Caco-2 (cell line): ENCODE data around the gene FOXJ3. TPM values are rescaled to one million over a fixed set of nuclear protein-coding genes. Genes with fewer than 3 reads are reported as not detected.

ENCODE experiments used
- BruUV-seq: library from RNA; stranded (reverse); fragments of 400-500 nt; replicated peaks from 2 replicates; lab custom pipeline; 2021; lab: Mats Ljungman, UMichigan
- CTCF ChIA-PET: fragments of 300-600 bp; sonication (Branson Sonifier 250); formaldehyde crosslinking; loops from one replicate; lab custom pipeline; 2022; ENCODE audit warnings: antibody characterized with exemption; lab: Charles Lee
- POLR2A ChIA-PET: fragments of 300-600 bp; sonication (Branson Sonifier 250); formaldehyde crosslinking; loops from one replicate; lab custom pipeline; 2022; ENCODE audit warnings: antibody characterized with exemption; lab: Charles Lee
- DNase-seq, 2 experiments: peaks; one replicate each; pipeline versions ENCODE4 v3.0.0 to v3.0.0-alpha.2; 2020 to 2022
- H3K27me3 ChIP-seq: replicated peaks from 2 replicates; pipeline ENCODE4 v1.6.0; 2011; ENCODE audit warnings: low read length; ENCODE audit not compliant: control insufficient read depth, insufficient read depth
- H3K36me3 ChIP-seq: 2 replicates; pipeline ENCODE4 v1.5.1; 2011; ENCODE audit warnings: low read length; ENCODE audit not compliant: control insufficient read depth, insufficient read depth
- H3K4me1 ChIP-seq: fragments of 250-450 bp; sonication (Bioruptor Pico); 2 replicates; pipeline ENCODE4 v1.5.1; 2020; ENCODE audit warnings: mild to moderate bottlenecking
- H3K4me3 ChIP-seq: 2 replicates; pipeline ENCODE4 v1.5.1; 2011; ENCODE audit warnings: low read depth, mild to moderate bottlenecking, control low read depth, low read length
- H3K9me3 ChIP-seq: fragments of 250-450 bp; sonication (Bioruptor Pico); 2 replicates; pipeline ENCODE4 v1.5.1; 2020; ENCODE audit warnings: mild to moderate bottlenecking, moderate library complexity
- H3K27ac Mint-ChIP-seq: one replicate; pipeline ENCODE4 v1.8.0; 2022; ENCODE audit warnings: mixed read lengths; ENCODE audit not compliant: unreplicated experiment
- H3K27me3 Mint-ChIP-seq: one replicate; pipeline ENCODE4 v1.8.0; 2022; ENCODE audit warnings: mixed read lengths; ENCODE audit not compliant: insufficient read depth, unreplicated experiment
- H3K36me3 Mint-ChIP-seq: one replicate; pipeline ENCODE4 v1.8.0; 2022; ENCODE audit warnings: mild to moderate bottlenecking, mixed read lengths; ENCODE audit not compliant: insufficient read depth, unreplicated experiment
- H3K4me1 Mint-ChIP-seq: one replicate; pipeline ENCODE4 v1.8.0; 2022; ENCODE audit warnings: low read depth, mixed read lengths; ENCODE audit not compliant: unreplicated experiment
- H3K4me3 Mint-ChIP-seq: one replicate; pipeline ENCODE4 v1.8.0; 2022; ENCODE audit warnings: mild to moderate bottlenecking, moderate library complexity, mixed read lengths; ENCODE audit not compliant: unreplicated experiment
- H3K9me3 Mint-ChIP-seq: one replicate; pipeline ENCODE4 v1.8.0; 2022; ENCODE audit warnings: mixed read lengths; ENCODE audit not compliant: unreplicated experiment
- CTCF ChIP-seq, 2 experiments: fragments of 200-600 bp in 1 of 2; IDR thresholded peaks; 1 replicate in 1 of 2; 2 replicates in 1 of 2; pipeline versions ENCODE4 v1.5.1 to v1.8.0; 2011 to 2022; ENCODE audit warnings: antibody characterized with exemption in 1 of 2, control low read depth in 1 of 2, inconsistent platforms in 1 of 2, low read depth in 1 of 2, low read length in 1 of 2, mild to moderate bottlenecking in 1 of 2, moderate library complexity in 1 of 2; ENCODE audit not compliant: insufficient read depth in 1 of 2, severe bottlenecking in 1 of 2, unreplicated experiment in 1 of 2
- intact Hi-C: fragments of 100-400 bp; cut with micrococcal nuclease; formaldehyde crosslinking; loops from one replicate; pipeline ENCODE4 v1.10.0; 2022; ENCODE audit not compliant: unreplicated experiment
- total RNA-seq: library from RNA; stranded (reverse); gene quantifications from 2 replicates; pipeline ENCODE4 v1.2.3, GENCODE V29; 2022

FOXJ3 gene
- total RNA-seq, 1 experiment from 2014 or later: 60.2 TPM

DNA sequence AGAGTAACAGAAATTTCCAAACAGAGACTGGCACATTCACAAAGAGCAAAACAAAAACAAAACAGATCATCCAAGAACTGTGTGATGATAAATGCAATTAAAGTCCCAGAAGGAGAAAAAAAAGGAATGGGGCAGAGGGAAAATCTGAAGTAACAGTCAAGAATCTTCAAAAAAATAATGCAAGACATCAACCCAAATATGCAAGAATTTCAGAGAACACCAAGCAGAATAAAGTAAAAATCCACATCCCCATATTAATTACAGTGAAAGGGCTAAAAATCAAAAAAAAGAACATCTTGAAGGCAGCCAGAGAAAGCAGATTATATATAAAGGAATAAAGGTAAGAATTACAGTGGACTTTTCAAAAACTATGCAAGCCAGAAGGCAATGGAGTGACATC, 67.1 kb downstream of the FOXJ3 start:
- Mint-ChIP-seq H3K36me3 (peaks cover 43% of the 10 kb centered on the region), H3K27ac (no peak overlapping the region), H3K4me3 (no peak overlapping the region), H3K9me3 (no peaks in the 10 kb centered on the region), H3K27me3 (no peaks in the 10 kb centered on the region), H3K4me1 (peaks cover 18% of the 10 kb centered on the region)
- Histone ChIP-seq H3K4me3 (no peak overlapping the region), H3K27me3 (no peaks in the 10 kb centered on the region), H3K4me1 (peaks cover 16% of the 10 kb centered on the region), H3K36me3 (no peaks in the 10 kb centered on the region), H3K9me3 (no peaks in the 10 kb centered on the region)
- CTCF ChIA-PET: no interaction called here
- intact Hi-C loops: no loop called here
- DNase-seq: no peak
- POLR2A ChIA-PET: no interaction called here
- no TSS peak for BruUV-seq
- TF ChIP-seq CTCF (IDR thresholded peaks at IDR 0.05; ENCODE audit: insufficient read depth in 1 of 2, low read depth in 1 of 2, low read length in 1 of 2, severe bottlenecking in 1 of 2, unreplicated experiment in 1 of 2): no peak

DNA sequence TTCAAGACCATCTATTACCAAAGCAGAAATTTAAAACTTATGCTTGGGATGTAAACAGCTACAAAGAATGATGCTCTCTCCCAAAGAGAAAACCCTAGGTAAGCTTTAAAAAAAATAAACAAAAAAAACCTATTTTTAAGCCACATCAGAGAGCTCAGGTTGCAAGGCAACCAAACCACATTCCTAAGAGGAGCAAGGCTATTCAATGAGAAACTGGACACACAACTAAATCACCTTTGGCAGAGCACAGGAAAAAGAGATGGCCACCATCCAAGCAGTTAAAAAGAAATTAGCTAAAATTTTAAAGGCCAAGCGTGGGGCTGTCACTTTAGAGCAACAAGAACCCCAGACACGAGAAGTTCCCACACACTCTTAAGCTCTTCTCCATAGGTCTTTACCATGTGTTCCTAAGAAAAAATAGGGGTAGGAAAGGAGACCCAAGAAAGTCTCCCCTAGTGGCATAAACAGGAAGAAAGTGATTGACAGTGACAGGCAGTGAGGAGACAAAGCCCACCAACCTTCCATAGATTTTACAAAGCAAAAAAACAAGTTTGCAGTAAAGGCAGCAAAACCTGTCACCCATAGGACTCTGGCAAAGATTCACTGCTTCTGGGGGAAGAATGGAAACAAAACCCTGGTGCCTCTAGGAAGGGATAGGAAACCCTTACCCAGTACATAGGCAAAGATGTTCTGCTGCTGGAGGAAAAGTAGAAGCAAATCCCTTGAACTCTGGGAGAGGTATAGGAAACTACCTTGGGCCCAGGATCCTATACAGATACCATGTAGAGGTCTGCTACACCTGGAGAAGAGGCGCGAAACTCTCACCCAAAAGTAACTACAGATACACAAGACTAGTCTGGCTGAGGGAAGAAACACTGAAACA, 68.5 kb downstream of the FOXJ3 start:
- no TSS peak for BruUV-seq

More for the DNA sequence above, 68.5 kb downstream of the FOXJ3 start:
- no peaks in the 10 kb centered on the region for H3K27me3 ChIP-seq
- no peaks in the 10 kb centered on the region for H3K36me3 ChIP-seq
- TF ChIP-seq CTCF (IDR thresholded peaks at IDR 0.05; ENCODE audit: insufficient read depth in 1 of 2, low read depth in 1 of 2, low read length in 1 of 2, severe bottlenecking in 1 of 2, unreplicated experiment in 1 of 2): peak in 1 of 2 experiments; percentile 16
- DNase-seq: peak in 1 of 2 experiments; percentile 14
- H3K9me3 ChIP-seq: no peaks in the 10 kb centered on the region
- no peak overlapping the region for H3K4me3 ChIP-seq
- Mint-ChIP-seq H3K36me3 (peaks cover 41% of the 10 kb centered on the region), H3K9me3 (no peaks in the 10 kb centered on the region), H3K27me3 (no peaks in the 10 kb centered on the region), H3K4me3 (peak overlapping the region; percentile 18), H3K4me1 (peaks cover 18% of the 10 kb centered on the region), H3K27ac (no peak overlapping the region)
- ChIA-PET POLR2A (no interaction called here), CTCF (no interaction called here)
- intact Hi-C loops: no loop called here
- H3K4me1 ChIP-seq: peaks cover 16% of the 10 kb centered on the region
